GM12878 (cell line): ENCODE measurements around the gene CAMK4. TPM values are rescaled to one million over a fixed set of nuclear protein-coding genes. Genes with fewer than 3 reads are reported as not detected.

Source experiments
- ATAC-seq: fragments of 200-7000 bp; cut with Tn5 transposase; 3 replicates; pipeline ENCODE4 v1.9.1; 2020; ENCODE audit warnings: mild to moderate bottlenecking, moderate library complexity
- BruUV-seq: library from RNA; stranded (reverse); fragments of 400-500 nt; replicated peaks from 2 replicates; lab custom pipeline; 2021; lab: Mats Ljungman, UMichigan
- CTCF ChIA-PET: fragments of 300-600 bp; sonication (Branson Sonifier 250); formaldehyde crosslinking; extraction: SDS; loops from one replicate; lab custom pipeline; 2021; ENCODE audit warnings: inconsistent platforms; lab: Yijun Ruan, JAX
- POLR2A ChIA-PET: fragments of 350-600 bp; formaldehyde crosslinking; extraction: SDS; loops from one replicate; lab custom pipeline; 2021; ENCODE audit warnings: inconsistent platforms; lab: Charles Lee
- RAD21 ChIA-PET: fragments of 300-600 bp; sonication (Branson Sonifier 250); formaldehyde crosslinking; loops from one replicate; lab custom pipeline; 2023; ENCODE audit warnings: antibody characterized with exemption; ENCODE audit not compliant: unreplicated experiment; lab: Charles Lee
- SMC1A ChIA-PET: fragments of 300-600 bp; sonication (Branson Sonifier 250); formaldehyde crosslinking; loops from one replicate; lab custom pipeline; 2023; ENCODE audit not compliant: unreplicated experiment, uncharacterized antibody; lab: Charles Lee
- DNase-seq: peaks from one replicate; pipeline ENCODE4 v3.0.0-alpha.2; 2011; ENCODE audit warnings: low read depth, low spot score
- FAIRE-seq: peaks from 3 replicates; lab custom pipeline; 2011; peaks lifted over from hg19 to GRCh38; lab: Jason Lieb, UNC
- H2AFZ ChIP-seq: 2 replicates; pipeline ENCODE4 v1.6.0; 2011; ENCODE audit warnings: low read depth, low read length, control low read depth; ENCODE audit not compliant: control insufficient read depth
- H3K27ac ChIP-seq: 2 replicates; pipeline ENCODE4 v1.5.1; 2011; ENCODE audit warnings: control low read depth; ENCODE audit not compliant: control insufficient read depth, insufficient read depth
- H3K27me3 ChIP-seq, 2 experiments: replicated peaks in 1 of 2; 2 replicates each; pipeline versions ENCODE4 v1.6.0 to v1.6.1; 2011; ENCODE audit warnings: low read length in 1 of 2; ENCODE audit not compliant: control insufficient read depth in 2 of 2, insufficient read depth in 2 of 2
- H3K36me3 ChIP-seq, 2 experiments: 2 replicates each; pipeline ENCODE4 v1.5.1; 2011; ENCODE audit warnings: low read length in 1 of 2; ENCODE audit not compliant: control insufficient read depth in 2 of 2, insufficient read depth in 2 of 2
- H3K4me1 ChIP-seq: 2 replicates; pipeline ENCODE4 v1.6.1; 2011; ENCODE audit warnings: mild to moderate bottlenecking, low read length, moderate library complexity, mixed read lengths; ENCODE audit not compliant: control insufficient read depth, insufficient read depth
- H3K4me2 ChIP-seq: 2 replicates; pipeline ENCODE4 v1.6.0; 2011; ENCODE audit warnings: control low read depth; ENCODE audit not compliant: control insufficient read depth, insufficient read depth
- H3K4me3 ChIP-seq: fragments of 200-600 bp; sonication (generic); 2 replicates; pipeline ENCODE4 v1.5.1; 2016
- H3K79me2 ChIP-seq: 2 replicates; pipeline ENCODE4 v1.6.0; 2011; ENCODE audit warnings: low read length; ENCODE audit not compliant: control insufficient read depth, insufficient read depth
- H3K9ac ChIP-seq: 2 replicates; pipeline ENCODE4 v1.8.0; 2011; ENCODE audit warnings: low read length, control low read depth, mixed read lengths; ENCODE audit not compliant: control insufficient read depth, insufficient read depth
- H3K9me3 ChIP-seq: replicated peaks from 3 replicates; pipeline ENCODE4 v1.5.1; 2011; ENCODE audit warnings: mild to moderate bottlenecking, low read length; ENCODE audit not compliant: control insufficient read depth, insufficient read depth
- H4K20me1 ChIP-seq: 2 replicates; pipeline ENCODE4 v1.6.0; 2011; ENCODE audit not compliant: control insufficient read depth, insufficient read depth
- CBX5 ChIP-seq: sonication (generic); IDR thresholded peaks from 2 replicates; pipeline ENCODE4 v1.6.1; 2016; ENCODE audit warnings: low read depth, moderate library complexity, mild to moderate bottlenecking, inconsistent platforms
- JUNB ChIP-seq: IDR thresholded peaks from 2 replicates; pipeline ENCODE4 v1.6.1; 2016; ENCODE audit warnings: antibody characterized with exemption, mild to moderate bottlenecking
- NFIC ChIP-seq: IDR thresholded peaks from 2 replicates; pipeline ENCODE4 v1.6.1; 2012; ENCODE audit warnings: low read depth, mild to moderate bottlenecking, inconsistent platforms, low read length, moderate library complexity
- SP1 ChIP-seq: IDR thresholded peaks from one replicate; pipeline ENCODE4 v1.6.1; 2011; ENCODE audit warnings: low read depth, low read length
- TBL1XR1 ChIP-seq: IDR thresholded peaks from 2 replicates; pipeline ENCODE4 v1.6.1; 2012; ENCODE audit warnings: low read depth, low read length, improper control_type of control experiment
- ZNF687 ChIP-seq: fragments of 450-650 bp; IDR thresholded peaks from 2 replicates; pipeline ENCODE4 v1.6.1; 2017; ENCODE audit warnings: mild to moderate bottlenecking, moderate library complexity
- in situ Hi-C: fragments of 300-500 bp; cut with MboI; formaldehyde crosslinking; loops from 9 replicates; pipeline ENCODE4 v1.14.3; 2018; ENCODE audit warnings: mixed read lengths
- intact Hi-C: fragments of 100-400 bp; cut with micrococcal nuclease; formaldehyde crosslinking; loops from one replicate; pipeline ENCODE4 v1.14.2; 2022; ENCODE audit not compliant: unreplicated experiment
- polyA plus RNA-seq, 11 experiments: library from polyadenylated mRNA; depleted of rRNA in 4 of 11; unstranded in 6 of 11; stranded (reverse) in 5 of 11; fragments of >200 nt; fragmentation: Nextera tagmentation in 4 of 11; fragmentation: Illumina TruSeq in 1 of 11; extraction: Ambion mirVana in 4 of 11; extraction: Trizol in 1 of 11; gene quantifications; 1 replicate in 1 of 11; 2 replicates in 10 of 11; pipeline versions ENCODE4 v1.2.1 to v1.2.3, GENCODE V29; 2011 to 2016; ENCODE audit warnings: inconsistent platforms in 2 of 11, missing spikeins in 2 of 11, low read depth in 1 of 11
- total RNA-seq, 4 experiments: library from RNA; depleted of rRNA in 3 of 4; stranded (reverse); fragments of >200 nt in 3 of 4; fragmentation: Illumina TruSeq in 1 of 4; extraction: Trizol in 1 of 4; gene quantifications; 2 replicates each; pipeline versions ENCODE4 v1.2.1 to v1.2.3, GENCODE V29; 2013 to 2021

The CAMK4 gene
- total and polyA plus RNA-seq, 10 of the 15 experiments (the other 5 are each of a cell fraction or from before 2014, with no cell fraction given), result 13.3 to 51.9 (median 35.3) TPM

- TF ChIP-seq NFIC, result peak; percentile 49; the same call in 1 of the 2 replicates
- TF ChIP-seq TBL1XR1, result no peak
- TF ChIP-seq CBX5, result 0 out of 2 replicates have a peak, but pooled peaks have one; percentile 2
- TF ChIP-seq, all 136 proteins: peak for 6
These were observed 12.8 kb downstream of the CAMK4 start (continued) for GRCh38 chr5:111236995-111237394.

GRCh38 chr5:111237470-111237869 lies 13.3 kb downstream of the CAMK4 start:
- in situ Hi-C loops, result loop anchor here (25.0 kb wide), 1 partner anchor 500 kb away; the partner anchor contains the start of genes SLC25A46 and TMEM232
- intact Hi-C loops, result loop anchor here (1.0 kb wide), 1 partner anchor 16 kb away; no protein-coding TSS in a partner anchor
- Histone ChIP-seq H4K20me1 (no peaks in the 10 kb centered on the region), H3K4me3 (no peak overlapping the region), H2AFZ (no peak overlapping the region), H3K79me2 (peaks cover 85% of the 10 kb centered on the region), H3K4me2 (peak overlapping the region; percentile 64; the same call in 1 of the 2 replicates), H3K9ac (peak overlapping the region; percentile 20; the same call in 1 of the 2 replicates), H3K9me3 (no peaks in the 10 kb centered on the region), H3K27ac (peak overlapping the region; percentile 79), H3K4me1 (peaks cover 45% of the 10 kb centered on the region), H3K36me3 (peaks cover 3 to 8% of the 10 kb centered on the region in 2 experiments; a peak in 2 of 4 replicates), H3K27me3 (no peaks in the 10 kb centered on the region)
- FAIRE-seq, result no peak
- RAD21 ChIA-PET, result interaction anchor here (1.5 to 21.9 kb wide), 3 partner anchors 11 to 13 kb away, joined by 3 to 443 read pairs (median 5); partner anchors contain the start of gene CAMK4
- SMC1A ChIA-PET, result interaction anchor here (0.8 to 23.4 kb wide), 9 partner anchors 7 to 294 kb away, joined by 3 to 608 read pairs (median 4); partner anchors contain the start of gene CAMK4
- POLR2A ChIA-PET, result interaction anchor here (0.8 to 5.7 kb wide), 5 partner anchors 8 to 16 kb away, joined by 3 to 61 read pairs (median 5); partner anchors contain the start of gene CAMK4
- CTCF ChIA-PET, result interaction anchor here (0.7 to 16.0 kb wide), 6 partner anchors 11 to 78 kb away, joined by 3 to 263 read pairs (median 7); no protein-coding TSS in a partner anchor
- TF ChIP-seq SP1 (no peak), NFIC (peak; percentile 49; the same call in 1 of the 2 replicates), ZNF687 (peak; percentile 51; the same call in 1 of the 2 replicates), JUNB (peak; percentile 26; the same call in 1 of the 2 replicates)
- DNase-seq, result no peak
- BruUV-seq, result no TSS peak
- ATAC-seq, result peak; percentile 5
